Medulla oblongata (tissue), 1 donor: ENCODE measurements around the gene KCTD1.

Experiments
- DNase-seq: peaks from one replicate; pipeline ENCODE4 v3.0.0-alpha.2; 2015; ENCODE audit errors: extremely low spot score

KCTD1 gene

DNA sequence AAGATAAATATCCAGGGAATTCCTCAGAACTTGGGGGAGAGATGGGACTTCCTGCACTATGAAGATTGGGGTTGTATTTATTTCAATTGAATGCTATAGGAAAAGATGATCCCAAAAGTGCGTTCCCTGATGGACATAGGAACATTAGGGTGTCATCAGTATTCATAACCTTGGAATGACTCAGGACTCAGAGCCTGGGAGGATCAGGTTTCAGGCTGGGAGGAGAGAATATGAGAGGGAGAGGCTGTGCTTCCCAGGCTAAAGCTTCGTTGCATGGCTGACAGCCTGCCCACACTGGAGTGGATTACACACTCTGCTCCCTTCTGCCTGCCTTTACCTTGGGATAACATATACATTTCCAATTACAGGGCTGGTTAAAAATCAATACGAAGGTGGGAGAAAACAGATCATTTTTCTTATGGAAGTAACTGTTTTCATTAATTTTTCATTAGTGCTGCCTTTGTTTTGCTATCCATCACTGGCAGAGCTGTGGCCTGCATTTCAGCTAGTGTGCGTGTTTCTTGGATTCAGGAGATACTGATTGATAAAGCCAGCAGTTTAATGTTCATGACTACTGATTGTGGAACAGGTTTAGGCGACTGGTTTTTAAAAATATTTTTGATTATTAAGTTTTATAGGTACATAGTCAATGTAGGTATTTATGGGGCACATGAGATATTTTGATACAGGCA is 118.7 kb downstream of the KCTD1 start:
- DNase-seq = no peak

DNA sequence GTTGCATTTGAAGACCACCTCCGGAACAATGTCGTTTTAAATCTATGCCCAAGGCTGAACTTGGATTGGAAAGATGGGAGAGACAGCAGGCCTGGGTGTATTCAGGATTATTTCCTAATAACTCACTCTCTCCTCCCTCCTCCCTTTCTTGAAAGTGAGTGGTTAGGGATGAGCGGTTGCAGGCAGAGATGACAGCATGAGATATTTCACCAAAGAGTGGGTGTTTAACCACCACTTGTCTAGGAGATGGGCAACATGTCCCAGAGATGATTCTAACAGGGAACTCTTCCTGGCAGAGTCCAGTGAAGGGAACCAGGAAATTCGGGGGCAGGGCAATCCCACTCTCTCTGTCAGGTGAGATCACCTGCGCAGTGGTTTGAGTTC is 123.2 kb downstream of the KCTD1 start:
- DNase-seq = no peak

DNA sequence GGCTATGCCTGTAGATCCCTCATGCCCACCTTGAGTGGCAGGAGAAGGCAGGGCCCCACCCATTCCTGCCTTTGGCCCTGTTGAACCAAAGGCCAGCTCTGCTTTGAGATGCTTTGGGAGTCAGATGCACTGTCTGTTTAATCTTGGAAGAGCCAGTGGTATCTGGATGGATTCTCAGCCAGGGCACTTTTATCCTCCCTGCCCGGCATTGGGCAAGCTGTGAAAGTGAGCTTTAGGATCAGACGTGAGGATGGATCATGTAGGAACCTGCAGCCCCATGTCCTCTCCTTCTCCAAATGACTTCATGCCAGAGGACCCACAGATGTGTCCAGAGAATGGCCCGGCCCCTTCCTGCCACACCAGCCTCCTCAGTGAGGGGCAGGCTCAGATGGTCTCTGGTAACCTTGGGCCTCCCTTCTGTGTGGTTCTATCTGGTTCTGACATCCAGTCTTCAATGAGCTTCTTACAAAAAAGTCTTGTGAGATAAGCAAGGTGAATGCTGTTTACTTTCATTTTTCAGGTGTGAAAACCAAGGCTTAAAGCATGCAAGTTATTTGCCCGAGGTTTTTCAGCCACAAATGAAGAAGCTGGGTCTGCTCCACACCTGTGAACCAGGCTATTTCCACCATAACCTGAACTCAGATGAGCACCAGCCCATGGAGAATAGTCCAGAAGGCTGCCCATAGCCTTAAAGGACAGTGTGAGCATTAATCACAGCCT is 123.8 kb downstream of the KCTD1 start:
- no peak for DNase-seq

DNA sequence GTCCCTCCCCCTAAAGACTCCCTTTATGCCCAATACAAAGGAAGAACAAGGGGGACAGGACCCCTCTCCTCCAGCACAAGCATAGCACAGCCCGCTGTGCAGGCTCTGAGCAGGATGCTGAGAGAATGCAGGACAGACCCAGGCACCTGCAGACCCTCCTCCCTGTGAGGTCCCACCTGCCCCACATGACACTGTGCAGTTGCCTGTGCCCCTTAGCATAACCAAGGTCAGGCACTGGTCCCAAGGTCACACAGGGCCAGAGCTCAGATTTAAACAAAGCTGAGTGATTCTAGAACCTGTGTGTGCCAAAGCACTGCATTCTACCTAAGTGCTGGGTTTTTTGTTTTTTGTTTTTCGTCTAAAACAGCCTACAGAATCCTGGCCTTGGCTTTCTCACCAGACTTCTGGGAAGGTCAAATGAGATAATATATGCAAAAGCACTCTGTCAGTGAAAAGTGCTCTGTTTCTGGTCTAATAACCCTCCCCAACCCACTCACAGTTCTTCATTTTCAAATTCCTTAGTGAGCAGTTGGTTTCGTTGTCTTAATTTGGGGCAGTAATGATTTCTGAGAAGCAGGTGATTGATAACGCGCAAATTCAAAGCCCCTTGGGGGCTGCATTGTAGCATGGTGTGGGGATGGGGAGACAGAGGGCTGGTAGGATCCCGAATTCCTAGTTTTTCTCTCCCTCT is 125.7 kb downstream of the KCTD1 start:
- no peak for DNase-seq

DNA sequence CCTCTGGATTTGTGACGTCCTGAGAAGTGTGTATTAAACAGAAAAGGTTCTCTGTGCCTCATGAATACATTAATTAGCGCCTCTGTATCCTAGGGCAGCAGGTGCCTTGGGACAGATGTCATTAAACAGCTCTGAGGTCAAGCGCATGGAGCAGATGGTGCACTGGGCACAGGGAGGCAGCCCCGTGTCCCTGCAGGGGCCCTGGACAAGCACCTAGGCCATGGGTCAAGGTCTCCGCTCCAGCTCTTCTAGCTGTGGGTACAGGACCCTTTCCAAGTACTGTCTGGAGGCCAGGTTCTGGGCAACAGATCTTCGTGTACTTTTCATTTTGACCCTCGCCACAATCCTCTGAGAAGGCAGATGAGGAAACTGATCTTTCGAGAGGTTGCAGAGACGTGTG is 126.4 kb downstream of the KCTD1 start:
- DNase-seq = no peak

DNA sequence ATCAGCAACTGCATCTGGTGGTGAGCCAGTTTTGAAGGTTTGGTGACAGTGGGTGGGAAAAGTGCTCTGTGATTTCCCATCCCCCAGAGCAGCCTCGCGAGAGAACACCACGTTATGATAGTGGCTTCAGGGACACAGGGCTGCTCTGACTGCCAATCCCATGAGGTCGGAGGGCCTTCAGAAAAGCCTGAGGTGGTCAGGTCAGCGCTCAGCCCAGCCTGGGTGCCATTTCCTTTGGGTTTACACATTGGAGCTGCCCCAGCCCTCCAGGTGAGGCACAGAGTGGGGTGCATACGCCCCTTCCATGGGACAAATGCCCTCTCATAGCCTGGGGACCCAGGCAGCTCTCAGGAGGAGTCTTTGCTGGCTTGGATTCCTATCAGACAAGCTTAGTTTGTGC is 126.8 kb downstream of the KCTD1 start:
- no peak for DNase-seq

DNA sequence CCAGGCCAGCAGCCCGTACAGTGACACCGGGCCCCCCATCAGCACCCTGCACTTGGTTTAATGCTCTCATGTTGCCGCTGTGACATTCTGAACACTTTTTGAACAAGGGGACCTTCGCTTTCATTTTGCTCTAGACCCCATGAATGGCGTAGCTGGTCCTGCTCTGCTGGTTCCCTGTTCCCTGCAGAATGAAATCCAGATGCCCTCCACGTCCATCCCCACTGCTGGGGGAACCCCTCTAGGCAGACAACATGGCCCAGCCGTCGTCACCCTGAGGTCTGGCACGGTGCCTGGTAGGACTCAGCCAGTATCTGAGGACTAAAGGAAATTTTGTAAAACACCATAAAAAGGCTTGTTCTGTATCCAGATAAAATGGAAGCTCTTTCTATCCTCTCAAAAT is 128.6 kb downstream of the KCTD1 start:
- no peak for DNase-seq

DNA sequence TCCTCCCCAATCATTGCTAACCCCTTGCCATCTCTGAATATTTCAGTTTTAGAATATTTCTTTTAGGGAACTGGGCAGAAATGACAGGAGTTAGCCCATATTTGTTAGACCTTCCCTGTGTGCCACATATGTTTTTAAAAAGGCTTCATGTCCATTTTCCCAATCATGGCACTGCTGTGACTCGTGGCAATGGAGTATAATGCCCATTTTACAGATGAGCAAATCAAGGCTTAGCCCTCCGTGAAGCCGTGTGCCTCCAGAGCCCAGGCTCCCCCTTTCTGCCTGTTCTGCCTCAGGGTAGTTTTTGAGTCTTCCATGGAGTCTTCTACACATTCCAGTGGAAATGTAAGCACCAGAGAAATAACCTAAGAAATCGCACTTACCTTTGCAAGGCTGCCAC is 130.1 kb downstream of the KCTD1 start:
- DNase-seq = no peak

DNA sequence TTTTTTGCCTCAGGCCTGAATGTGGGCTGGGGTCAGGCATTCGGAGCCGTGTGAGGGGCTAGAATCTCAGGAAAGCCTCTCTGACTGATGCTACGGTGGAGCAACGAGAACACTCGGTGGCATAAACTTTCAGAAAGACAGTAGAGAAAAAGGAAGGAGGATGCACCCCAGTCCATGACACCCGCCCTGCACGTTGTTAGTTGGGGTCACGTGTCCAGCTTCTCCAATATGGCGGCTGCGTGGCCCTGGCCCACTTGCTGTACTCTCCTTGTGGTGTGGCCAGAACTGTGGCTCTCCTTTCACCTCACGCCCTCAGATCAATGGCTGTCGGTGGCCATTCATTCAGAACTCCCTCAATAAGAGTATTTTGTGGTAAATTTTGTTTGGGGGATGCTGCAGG is 131.2 kb downstream of the KCTD1 start:
- DNase-seq = no peak

DNA sequence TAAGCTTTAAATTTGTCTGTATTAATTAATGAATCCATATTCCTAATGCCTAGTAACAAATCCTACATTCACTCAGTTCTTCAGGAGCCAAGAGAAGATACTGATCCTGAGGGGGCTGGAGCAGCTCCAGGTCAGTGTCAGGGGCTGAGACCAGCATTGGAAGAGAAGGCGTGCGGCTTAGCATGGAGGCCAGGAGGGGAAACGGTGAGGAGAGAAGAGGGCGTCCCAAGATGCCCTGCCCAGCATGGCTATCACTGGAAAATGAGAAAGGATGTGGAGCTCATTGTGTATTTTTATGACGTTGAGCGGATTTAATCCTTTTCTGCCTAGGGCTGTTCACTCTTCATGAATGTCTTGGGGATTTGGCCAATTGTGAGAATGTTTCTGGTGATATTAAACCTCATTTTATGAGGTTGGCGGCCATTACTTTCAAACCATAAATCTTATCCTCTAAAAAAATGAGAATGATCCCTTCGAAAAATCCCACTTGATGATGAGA is 131.7 kb downstream of the KCTD1 start:
- DNase-seq = no peak

DNA sequence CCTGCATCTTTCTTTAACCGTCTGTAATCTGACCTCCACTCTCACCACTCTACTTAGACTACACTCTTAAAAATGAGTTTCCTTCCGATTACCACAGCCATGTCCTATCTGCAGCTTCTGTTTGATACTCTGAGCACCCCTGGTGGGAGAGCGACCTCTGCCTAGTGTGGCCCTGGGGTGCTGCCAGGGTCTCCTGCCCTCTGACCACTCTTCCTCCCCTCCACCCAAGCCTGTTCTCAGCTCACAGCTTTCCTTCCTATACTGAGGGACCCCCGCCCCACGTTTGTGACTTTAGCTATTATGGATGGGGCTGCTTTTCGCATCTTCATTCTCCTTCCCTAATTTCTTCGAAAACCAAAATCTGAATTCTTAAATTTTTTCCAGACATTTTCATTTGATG is 132.7 kb downstream of the KCTD1 start:
- no peak for DNase-seq

DNA sequence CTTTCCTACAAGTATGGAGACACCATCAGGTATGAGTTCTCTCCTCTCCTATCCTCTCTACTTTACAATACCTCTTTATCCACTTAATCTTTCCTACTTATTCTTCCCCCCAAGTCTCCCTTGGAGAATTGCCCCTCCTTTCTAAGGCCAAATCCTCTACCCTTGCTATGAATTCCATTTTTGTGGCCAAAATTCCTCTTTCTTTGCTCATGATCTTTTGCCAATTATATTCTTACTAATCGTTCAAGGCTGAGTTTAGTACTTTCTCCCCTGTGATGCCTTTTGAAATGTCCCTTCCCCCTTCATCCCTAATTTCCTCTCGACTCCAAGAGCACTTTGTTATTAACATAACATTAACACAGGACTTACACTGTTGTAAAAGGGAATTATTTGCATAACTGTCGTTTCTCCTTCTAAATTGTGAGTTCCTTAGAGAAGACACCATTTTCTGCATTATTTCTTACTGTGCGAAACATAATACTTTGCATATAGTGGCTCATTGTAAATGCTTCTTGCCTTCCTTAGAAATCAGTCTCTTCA is 133.4 kb downstream of the KCTD1 start:
- no peak for DNase-seq

DNA sequence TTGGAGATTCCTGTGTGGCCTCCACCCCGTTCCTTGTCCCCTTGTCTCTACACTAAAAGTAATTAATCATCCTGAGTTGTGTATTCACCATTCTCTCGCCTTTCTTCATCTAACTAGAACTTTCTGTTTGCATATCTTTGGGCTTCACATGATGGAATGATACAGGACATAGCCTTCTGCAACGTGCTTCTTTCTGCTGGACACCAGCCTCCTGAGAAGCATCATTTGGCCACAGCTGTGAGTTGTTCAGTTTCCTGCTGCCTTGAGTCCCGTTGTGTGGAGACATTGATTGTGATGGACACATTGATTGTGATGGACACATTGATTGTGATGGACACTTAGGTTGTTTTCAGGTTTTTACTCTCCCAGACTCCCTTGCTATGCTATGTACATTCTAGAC is 139.3 kb downstream of the KCTD1 start:
- DNase-seq = no peak

DNA sequence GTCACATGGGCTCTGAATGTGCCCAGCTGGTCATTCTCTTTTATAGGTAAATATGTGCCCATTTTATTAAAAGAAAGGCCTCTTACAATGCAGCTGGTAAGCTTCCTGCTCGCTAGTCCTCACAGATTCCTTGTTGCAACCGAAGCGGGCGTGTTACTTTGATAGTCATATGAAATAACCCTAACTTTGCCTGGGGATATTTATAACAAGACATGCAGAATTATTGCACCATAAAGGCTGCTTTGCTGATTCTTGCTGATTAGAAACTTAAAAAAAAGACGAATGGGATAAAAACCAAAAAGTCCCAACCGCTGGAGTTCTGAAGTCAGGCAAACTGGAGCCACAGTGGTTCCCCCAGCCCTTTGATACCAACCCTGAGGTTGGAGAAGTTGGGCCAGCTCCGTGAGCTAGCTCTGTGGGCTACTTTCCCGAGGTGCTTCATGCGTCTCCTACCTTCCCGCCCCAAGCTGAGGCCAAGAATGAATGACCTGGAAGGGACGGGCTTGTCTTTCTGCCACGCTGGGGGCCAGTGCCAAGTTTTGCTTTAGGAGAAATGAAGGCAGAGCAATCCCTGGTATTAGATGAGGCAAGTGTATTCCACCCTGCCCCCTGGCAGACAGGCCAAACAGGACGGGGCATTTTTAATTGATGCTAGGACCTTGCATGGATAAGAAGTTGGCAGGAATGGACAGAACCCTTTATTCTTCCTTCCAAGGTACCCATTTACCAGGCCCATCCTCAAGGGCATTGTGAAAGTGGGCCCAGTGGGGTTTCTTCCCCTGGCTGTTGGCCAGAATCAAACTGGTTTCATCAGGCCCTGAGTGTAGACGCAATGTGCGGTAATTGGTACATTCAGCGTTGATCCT is 140.4 kb downstream of the KCTD1 start:
- no peak for DNase-seq

DNA sequence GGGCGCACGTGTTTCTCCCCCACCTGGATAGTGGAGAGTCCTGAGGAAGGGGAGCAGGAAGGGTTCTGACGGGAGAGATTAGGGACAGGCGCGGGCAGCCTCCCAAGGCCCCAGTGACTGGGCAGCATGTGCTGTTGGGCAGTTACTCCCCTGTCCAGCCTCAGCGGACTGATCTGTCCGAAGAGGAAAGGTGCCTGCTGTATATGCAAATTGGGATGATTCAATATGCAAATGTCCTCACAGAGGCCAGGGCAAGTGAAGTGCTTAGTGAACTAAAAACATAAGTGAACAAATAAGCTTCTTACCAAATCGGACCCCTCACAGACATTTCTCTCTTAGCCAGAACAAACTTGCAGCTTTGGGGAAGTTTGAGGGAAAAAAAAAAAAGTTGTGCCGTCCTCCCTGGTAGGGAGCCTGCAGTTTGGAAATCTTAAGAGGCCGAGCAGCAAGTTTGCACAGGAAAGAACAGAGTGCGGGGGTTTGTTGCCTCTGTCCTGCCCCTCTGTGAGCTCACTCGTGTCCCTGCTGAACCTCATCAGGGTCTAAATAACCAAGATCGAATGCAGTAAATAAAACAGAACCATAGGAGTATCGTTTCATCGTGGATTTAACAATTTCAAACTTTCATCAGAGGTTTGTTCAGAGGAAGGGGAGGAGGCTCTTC is 141.4 kb downstream of the KCTD1 start:
- DNase-seq = no peak

DNA sequence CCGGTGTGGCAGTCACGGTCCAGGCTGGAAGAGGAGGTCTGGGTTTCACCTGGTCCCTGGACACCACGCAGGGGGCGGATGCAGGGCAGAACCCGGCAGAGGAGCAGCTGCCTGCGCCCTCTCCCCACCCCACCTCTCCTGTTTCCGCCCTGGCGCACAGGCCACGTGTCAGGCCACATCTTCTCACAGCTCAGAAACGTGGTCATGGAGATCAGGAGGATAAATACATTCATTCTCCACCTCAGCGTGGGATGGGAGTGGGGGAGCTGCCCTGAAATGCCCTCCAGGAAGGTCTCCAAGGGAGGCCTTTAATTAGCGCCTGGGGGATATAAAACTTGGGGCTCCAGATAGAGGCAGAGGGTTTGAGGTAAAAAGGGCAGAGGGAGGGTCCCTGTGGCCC is 142.0 kb downstream of the KCTD1 start:
- DNase-seq = no peak

DNA sequence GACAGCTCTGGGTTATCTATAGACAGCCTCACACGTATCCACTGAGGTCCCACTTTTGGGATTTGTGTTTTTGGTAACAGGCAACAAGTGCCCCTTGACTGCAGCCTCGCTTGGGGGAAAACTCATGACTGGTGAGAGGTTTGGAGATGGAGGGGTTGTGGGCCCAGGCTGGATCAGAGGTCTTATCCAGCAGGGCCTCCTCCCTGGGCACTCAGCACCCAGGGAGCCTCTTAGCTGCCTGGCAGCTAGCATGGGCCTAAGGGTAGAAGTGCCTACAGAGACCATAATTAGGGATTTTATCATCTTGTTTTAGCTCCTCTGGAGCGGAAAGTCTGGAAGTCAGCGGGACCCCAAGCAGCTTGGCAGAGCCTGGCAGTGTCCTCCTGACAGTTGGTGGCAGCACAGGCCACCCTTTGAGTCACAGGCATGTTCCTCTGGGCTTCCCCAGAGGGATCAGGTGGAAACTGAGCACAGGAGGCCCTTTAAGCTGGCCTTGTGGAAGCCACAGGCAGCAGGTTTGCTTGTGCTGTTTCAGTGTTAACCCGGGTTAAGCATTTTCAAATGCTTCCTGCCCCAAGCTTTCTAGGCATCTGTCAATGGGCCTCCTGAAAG is 143.1 kb downstream of the KCTD1 start:
- peak; percentile 80 for DNase-seq
